NCI-H524 treated with DMSO at 0.1 percent for 48 hours (cell line): ENCODE measurements around the gene PXN.
"Not testable (repeated sequence)": the region's sequence is repeated elsewhere in the genome, so short reads cannot be mapped to it uniquely, and the experiment has no call there.

ENCODE experiments used
- DNase-seq: peaks from one replicate; lab custom pipeline; 2025; lab: John Stamatoyannopoulos, UW

Gene PXN

GRCh38 chr12:120209851-120210250 lies 55.7 kb downstream of the PXN start:
- DNase-seq = no peak

- no peak for DNase-seq
Observed at GRCh38 chr12:120207227-120207626, 58.3 kb downstream of the PXN start.

DNA sequence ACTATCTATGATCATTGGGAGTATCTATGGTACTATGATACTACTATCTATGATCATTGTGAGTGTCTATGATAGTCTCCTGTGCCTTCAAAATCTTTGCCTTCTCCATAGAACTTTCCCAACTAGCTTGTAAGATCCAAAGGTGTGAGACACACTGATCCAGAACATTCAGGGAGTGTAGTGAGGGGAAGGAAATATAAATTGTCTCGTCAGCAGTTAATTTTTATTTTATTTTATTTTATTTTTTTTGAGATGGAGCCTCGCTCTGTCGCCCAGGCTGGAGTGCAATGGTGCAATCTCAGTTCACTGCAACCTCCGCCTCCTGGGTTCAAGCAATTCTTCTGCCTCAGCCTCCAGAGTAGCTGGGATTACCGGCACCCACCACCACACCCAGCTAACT lies 58.7 kb downstream of the PXN start:
- not testable (repeated sequence) for DNase-seq

GRCh38 chr12:120206228-120206627 lies 59.3 kb downstream of the PXN start:
- DNase-seq = no peak

GRCh38 chr12:120204171-120204570 lies 61.4 kb downstream of the PXN start:
- no peak for DNase-seq

- DNase-seq = no peak
Observed at GRCh38 chr12:120200364-120200800, 65.1 kb downstream of the PXN start.

DNA sequence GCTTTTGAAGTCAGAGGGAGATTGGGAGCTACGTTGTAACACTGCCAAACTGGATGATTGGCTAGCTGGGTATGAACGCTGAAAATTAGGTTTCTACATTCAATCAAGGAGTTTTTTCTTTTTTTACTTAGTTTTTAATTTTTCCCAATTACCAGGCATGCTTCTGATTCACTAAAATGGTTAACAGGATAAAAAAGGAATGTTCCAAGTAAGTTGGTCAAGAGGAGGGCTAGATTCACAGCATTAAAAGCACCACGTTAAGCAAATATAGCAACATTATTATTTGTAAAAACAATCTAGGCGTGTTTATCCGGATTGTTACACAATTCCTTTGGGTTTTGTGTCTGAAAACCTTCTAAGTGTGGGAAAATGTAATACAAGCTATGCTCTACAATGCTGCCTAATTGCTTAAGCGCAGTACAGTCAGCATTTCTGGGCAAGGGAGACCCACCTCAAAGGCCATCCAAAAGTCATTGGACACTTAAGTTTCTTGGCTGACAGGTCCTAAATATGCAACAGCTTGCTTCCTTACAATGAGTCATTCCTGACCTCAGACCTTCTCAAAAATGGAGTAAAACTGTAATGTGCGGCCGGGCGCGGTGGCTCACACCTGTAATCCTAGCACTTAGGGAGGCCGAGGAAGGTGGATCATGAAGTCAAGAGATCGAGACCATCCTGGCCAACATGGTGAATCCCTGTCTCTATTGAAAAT lies 65.8 kb downstream of the PXN start:
- DNase-seq = no peak

- DNase-seq = no peak
Observed at GRCh38 chr12:120199025-120199424, 66.5 kb downstream of the PXN start.

- DNase-seq = no peak
Observed at GRCh38 chr12:120197542-120197887, 68.0 kb downstream of the PXN start.

- not testable (repeated sequence) for DNase-seq
Observed at GRCh38 chr12:120196817-120197541, 68.6 kb downstream of the PXN start.

DNA sequence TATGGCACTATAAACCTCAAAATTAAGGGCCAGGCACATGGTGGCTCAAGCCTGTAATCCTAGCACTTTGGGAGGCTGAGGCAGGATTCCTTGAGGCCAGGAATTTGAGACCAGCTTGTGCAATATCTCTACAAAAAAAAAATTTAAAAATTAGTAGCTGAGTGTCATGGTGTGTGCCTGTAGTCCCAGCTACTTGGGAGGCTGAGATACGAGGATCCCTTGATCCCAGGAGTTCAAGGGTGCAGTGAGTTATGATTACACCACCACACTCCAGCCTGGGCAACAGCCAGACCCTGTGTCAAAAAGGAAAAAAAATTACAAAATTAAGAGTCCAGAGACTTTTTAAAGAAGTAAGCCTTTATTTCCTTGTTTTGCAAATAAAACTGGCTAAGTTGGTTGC lies 69.2 kb downstream of the PXN start:
- no peak for DNase-seq

DNA sequence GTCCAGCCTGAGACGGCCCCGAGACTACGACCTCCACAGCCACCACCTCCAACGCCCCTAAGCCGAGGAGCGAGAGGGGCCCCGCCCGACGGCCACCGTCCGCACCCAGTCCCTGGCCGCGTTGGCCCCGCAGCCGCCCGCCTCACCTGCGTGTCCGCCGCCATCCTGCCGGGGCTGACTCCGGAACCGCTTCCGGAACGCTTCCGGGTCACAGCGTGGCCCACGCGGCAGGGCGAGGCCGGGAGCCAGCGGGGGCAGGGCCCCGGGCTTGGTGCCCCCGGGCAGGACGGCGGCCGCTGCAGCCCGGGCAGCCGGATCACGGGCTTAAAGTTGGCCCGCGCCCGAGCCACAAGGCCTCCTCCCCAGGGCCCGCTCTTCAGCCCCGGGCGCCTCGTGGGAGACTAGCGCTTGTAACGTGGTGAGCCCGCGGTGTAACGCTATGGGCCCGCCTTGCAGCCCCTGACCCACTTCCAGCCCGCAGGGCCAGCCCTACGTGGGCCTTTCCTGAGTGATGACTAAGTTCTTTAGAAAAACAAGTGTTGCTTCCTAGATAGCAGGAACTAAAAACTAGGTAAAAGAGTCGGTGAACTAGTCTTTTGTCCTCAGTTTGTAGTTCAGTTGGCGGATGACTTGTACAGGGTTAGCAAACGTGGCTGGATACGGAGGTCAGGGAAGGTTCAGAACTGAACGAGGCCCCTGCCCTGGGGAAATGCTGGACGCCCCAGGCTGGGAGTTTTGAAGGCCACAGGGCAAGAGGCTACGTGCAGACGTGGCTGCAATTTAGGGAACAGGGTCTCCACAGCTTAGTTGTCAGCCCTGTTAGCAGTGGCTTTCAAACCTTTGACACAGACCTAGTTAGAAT lies 70.8 kb downstream of the PXN start, which contains the start of gene GCN1:
TSS of gene GCN1 (minus strand) at position 182 of the 862 bp plus-strand sequence. CDS start at position 164, 18 bp downstream.
- no peak for DNase-seq

DNA sequence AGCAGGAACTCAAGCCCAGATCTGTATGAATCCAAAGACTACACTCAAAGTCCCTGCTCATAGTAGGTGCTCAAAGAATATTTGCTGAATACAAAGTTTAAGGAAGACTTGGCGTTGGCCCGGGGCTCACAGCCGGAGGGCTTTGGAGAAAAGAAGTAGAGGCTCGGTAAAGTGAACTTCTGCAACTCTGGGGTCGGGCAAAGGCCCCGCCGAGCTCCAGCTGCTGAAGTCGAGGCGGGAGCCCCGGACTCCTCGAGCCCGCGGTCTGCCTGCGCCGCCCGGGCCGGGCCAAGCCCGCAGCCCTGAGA lies 71.3 kb downstream of the PXN start:
- no peak for DNase-seq

- DNase-seq = not testable (repeated sequence)
Observed at GRCh38 chr12:120193286-120193685, 72.2 kb downstream of the PXN start.

GRCh38 chr12:120190985-120191480 lies 74.5 kb downstream of the PXN start:
- DNase-seq = no peak

DNA sequence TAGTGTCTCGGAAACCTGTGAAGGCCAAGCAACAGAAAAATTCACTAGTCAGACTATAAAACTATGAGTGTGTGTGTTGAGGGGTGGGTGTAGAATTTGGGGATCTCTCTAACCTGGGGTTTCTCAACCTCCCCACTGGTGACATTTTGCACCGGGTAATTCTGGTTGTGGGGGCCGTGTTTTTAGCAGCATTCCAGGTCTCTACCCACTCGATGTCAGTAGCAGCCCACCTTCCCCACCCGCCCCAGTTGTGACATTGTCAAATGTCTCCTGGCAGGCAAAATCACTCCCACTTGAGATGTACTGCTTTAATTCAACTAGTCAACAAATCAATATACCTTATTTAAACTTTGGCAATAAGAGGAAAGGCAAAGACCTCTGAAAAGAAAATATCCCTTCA lies 75.1 kb downstream of the PXN start:
- no peak for DNase-seq

- no peak for DNase-seq
Observed at GRCh38 chr12:120186654-120187053, 78.9 kb downstream of the PXN start.

DNA sequence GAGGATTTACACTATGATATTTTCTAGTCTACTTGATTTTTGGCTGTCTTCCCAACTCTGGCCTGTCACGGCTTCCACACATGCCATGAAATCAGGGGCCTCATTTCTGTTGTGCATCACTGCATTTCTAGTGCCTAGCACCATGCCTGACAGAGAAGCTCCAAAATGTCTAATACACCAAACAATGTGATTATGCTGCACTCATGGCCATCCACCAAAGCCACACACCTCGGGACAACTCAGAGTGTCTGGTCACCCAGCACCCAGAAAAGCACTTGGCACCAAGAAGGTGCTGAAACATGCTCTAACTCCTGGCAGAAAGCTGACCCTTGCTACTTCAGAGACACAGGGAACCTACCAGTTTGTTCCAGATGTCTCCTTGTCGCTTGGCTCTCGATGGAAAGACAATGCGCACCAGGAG lies 82.3 kb downstream of the PXN start:
- no peak for DNase-seq

DNA sequence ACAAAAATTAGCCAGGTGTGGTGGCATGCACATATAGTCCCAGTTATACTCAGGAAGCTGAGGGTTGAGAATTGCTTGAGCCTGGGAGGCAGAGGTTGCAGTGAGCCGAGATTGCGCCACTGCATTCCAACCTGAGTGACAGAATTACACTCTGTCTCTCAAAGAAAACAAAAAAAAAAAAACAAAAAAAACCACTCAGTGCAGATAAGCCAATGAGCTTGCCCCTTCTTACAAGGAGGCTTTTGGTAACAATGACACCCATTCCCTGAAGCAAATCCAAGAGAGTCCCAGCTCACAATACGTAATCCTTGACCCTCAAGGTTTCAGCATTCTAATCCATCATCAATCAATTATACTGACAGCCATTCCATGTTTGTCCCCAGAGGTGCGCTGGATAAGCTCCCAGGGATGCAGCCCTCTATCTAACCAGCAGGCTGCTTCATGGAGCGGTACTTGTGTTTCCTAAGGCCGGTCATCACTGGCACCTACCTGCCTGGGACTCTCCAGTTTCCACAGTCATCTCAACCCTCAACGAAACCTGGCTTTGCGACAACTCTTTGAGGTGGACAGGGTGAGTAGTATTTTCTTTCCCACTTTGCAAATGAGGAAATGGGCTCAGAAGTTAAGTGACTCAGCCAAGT lies 83.4 kb downstream of the PXN start:
- DNase-seq = no peak

DNA sequence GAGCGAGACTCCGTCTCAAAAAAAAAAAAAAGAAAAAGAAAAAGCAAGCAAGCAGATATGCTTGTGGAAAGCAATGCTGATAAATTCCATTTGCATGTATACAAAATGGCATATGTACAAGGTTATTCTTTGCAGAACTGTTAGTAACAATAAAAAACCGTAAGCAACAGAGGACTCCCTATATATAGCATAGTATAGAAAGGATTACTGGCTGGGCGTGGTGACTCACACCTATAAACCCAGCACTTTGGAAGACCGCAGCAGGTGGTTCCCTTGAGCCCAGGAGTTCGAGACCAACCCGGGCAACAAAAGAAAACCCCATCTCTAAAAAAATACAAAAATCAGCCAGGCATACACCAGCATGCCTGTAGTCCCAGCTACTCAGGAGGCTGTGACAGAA lies 84.6 kb downstream of the PXN start:
- DNase-seq = no peak

- DNase-seq = no peak
Observed at GRCh38 chr12:120175537-120175936, 90.0 kb downstream of the PXN start.

DNA sequence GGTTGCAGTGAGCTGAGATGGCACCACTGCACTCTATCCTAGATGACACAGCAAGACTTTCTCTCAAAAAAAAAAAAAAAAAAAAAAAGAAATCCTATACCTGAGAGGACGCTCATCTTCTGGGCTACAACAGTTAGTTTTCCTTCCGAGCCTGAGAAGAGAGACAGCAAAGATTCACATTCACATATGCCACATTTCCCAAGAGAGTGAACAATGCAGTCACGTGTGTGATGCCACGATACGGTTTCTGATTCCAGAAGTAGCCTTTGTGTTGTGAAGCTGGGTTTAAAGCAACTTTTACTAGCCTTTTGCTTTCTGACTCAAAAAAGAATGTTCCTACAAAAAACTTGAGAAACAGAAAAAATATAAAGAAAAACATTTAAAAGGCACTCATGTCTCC lies 90.5 kb downstream of the PXN start:
- no peak for DNase-seq
